ENCODE measurements around the gene CHST1.

The CHST1 gene

GRCh38 chr11:45674481-45675190, 9.2 kb upstream of the CHST1 start:
- no peak for DNase-seq (ENCODE audit: low read depth in 2 of 2)

DNA sequence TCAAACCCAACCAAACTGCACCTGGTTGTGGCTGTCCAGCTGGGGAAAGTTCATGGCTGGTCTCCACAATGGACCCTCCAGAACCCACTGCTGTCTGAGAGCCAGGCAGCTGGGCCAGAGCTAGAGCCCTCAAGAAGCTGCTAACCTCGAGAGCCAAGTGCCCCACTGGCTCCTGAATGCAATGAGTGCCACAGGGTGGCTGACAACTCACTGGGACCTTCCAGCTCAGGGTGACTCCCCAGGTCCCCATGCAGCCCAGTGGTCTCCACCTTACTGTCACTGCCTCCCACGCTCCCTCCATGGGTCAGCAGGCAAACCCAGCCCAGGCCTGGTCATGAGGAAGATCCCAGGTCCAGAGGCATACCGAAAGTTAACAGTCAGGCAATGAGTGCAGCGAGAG, 8.0 kb upstream of the CHST1 start:
- DNase-seq (ENCODE audit: low read depth in 2 of 2): no peak

- DNase-seq (ENCODE audit: low read depth in 2 of 2): no peak
Measured at GRCh38 chr11:45672593-45672992, 7.2 kb upstream of the CHST1 start.

DNA sequence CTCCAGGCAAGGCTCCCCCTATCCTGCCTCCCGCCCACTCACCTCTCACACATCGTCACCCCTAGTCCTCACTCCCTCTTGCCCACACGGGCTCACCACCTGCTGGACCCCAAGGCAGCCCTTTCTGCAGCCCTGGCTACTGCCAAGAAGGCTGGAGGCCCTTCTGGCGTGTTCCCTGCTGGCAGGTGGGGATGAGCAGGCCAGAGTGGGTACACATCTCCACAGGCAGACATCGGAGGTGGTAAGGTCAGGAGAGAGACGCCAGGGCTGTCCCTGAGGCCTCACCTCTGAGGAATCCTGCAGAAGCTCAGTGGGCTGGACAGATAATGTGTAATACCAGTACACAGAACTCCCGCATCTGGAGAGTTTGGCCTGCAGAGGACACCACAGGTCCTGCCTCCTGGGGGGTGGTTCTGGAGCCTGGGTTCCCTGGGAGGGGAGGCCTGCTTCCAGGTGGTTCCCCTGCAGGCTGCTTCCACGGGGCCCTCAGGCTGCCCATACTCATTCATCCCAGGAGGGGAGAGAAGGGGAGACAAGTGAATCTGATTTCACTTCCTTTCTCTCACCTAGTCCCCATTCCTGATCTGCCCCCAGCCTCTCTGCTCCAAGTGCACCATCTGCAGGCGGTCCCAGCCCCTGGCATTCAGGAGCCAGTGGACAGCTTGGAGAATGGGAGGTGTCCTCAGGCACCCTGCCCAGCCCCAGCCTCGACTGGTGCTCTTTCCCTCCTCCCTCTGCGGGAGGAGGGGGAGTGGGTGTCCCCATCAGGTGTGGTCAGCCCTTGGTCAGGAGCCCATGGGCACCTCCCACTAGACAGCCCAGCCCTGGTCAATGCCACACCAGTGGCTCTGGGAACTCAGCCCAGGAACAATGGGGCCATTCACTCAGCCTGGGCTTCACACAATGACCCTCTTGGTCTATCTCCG, 6.1 kb upstream of the CHST1 start:
- DNase-seq (ENCODE audit: low read depth in 2 of 2): no peak

GRCh38 chr11:45670386-45671135, 5.1 kb upstream of the CHST1 start:
- no peak for DNase-seq (ENCODE audit: low read depth in 2 of 2)

DNA sequence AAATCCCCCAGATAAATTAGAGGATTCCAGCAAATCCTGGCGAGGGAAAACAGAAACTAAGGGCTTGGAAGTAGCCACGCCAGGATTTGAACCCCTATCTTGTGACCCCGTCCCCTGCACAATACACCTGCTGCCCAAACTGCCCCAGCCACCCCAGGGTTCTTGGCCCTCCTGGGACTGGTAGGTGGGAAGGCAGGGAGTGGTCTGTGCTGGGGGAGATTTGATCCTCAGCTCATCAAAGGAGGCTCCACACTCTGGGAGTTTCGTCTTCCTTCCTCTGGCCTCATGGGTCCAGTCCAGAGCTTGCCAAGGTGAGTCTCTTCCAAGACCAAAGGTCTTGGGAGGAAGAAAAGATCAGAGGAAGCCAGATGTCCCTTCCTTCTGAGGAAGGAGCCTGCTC, 4.5 kb upstream of the CHST1 start:
- DNase-seq (ENCODE audit: low read depth in 2 of 2): no peak

DNA sequence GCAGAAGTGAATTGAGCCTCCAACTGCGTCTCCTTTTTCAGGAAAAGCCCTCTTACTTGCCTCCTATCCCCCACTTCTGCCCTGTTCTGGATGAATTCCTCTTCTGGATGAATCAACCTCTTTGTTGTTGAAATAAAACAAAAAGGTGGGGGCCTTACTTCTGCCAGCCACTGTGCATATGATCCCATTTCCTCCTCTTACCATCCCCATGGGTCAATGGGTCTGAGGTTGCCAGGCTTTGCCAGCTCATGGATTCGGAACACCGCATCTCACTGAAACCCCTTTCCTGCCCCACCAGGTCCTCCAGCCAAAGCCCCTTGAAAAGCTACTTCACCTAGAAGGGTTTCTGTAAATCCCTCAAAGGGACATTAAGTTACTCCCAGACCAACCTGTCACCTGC, 3.7 kb upstream of the CHST1 start:
- no peak for DNase-seq (ENCODE audit: low read depth in 2 of 2)

- DNase-seq (ENCODE audit: low read depth in 2 of 2): no peak
Measured at GRCh38 chr11:45667929-45668680, 2.7 kb upstream of the CHST1 start.

GRCh38 chr11:45666648-45667642, 1.5 kb upstream of the CHST1 start:
- DNase-seq (ENCODE audit: low read depth in 2 of 2): no peak

DNA sequence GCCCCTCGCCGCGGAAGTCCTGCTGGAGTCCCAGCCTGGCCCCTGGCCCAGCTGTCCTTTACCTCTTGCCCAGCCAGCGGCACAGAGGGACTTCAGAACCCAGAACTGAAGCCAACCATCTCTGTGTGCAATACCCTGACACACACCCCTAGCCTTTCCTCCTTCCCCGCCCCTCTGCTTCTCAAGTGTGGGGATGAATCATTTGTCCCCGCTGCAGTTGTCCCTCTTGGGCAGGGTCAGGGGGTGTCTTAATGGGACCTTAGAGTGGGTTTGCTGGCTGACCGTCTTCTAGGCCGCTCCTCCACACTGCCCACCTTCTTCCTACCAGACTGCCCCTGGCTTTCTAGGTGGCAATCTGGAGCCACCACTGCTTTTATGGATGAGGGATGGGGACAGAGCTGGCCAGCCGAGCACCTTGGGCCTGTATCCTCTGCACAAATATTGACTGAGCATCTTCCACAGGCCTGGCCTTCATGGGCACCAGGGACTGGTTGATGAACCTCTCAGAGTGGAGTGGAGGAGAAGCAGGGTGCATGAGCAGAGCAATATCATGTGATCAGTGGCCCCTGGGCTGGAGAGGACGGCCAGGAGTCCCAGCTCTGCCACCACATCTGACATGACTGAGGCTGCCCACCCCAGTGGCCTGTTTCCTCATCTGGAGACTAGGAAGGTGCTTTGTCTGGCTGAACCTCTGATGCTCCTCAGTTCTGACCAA, 668 bp upstream of the CHST1 start:
- DNase-seq (ENCODE audit: low read depth in 2 of 2): no peak

DNA sequence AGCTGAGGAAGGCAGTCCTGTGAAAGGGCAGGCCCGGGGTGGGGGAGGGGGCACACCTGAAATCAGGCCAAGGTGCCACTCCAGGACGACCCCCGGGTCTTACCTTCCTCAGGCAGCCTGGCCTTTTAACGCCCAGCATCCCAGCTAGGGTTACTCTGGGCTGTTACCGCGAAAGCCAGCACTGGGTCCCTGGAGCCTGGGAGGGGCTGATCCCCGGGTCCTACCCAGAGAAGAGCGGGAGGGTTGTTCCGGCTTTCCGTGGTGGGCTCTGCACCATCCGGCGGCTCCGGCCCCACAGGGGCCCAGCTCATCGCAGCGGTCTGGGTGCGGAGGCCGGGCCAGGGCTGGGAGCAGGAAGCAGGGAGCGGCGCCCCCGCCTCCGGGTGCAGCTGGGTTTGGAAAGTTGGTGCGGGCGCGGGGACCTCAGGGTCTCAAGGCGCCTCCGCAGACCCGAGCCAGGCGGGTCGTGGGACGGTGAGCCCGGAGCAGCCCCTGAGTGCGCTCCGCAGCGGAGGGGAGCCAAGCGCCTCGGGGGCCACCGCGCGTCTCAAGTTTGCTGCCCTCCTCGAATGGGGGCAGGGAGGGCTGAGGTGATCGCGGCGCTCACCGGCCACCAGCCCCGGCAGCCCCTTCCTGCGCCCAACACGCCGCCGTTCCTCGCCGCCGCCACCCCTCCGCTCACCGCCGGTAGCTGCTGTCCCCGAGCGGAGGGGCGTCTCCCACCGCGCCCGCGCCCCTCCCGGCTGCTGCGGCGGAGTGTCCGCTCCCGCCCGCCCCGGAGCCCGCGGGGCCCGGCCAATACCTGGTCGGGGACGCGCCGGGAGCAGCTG, 831 bp downstream of the CHST1 start:
- no peak for DNase-seq (ENCODE audit: low read depth in 2 of 2)

GRCh38 chr11:45663486-45664375, 1.7 kb downstream of the CHST1 start:
- no peak for DNase-seq (ENCODE audit: low read depth in 2 of 2)

DNA sequence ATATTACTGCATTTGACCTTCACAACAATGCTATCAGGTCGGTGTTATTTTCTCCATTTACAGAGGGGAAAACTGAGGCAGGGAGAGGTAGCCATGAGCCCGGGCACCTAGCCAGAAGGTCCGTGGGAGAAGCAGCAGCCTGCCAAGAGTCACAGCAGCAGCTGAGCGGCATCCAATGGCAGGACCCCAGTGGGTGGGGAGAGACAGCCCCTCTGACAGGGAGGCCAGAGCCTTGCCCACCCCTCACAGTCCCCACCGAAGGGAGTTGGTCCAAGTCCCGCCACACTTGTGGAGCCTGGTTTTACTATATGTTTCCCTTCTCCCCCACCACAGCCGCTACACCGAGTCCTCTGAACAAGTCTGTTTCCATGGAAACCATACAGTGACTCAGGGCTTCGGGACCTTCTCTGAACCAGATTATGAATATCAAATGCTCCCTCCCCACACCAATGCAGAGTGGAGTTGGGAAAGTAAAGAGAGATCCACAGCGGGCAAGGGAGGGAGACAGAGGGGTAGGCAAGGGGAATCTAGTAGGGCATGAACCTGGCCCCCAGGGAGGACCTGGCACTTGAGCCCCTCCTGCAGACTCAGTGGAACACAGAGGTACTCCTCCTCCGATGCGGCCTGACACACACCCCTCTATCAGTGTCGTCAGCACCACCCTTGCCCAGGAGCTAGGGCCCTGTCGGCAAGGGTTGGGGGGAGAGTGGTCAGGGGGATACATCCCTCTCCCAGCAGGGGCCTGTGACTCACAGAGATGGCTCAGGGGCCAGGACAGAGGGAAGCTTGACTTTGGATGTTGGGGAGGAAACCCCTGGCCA, 2.5 kb downstream of the CHST1 start:
- DNase-seq (ENCODE audit: low read depth in 2 of 2): no peak

- no peak for DNase-seq (ENCODE audit: low read depth in 2 of 2)
Measured at GRCh38 chr11:45662096-45662664, 3.2 kb downstream of the CHST1 start.

GRCh38 chr11:45661439-45662055, 3.9 kb downstream of the CHST1 start:
- no peak for DNase-seq (ENCODE audit: low read depth in 2 of 2)
